ENCODE results near the gene NCAPD3. TPM values are rescaled to one million over a fixed set of nuclear protein-coding genes. Genes with fewer than 3 reads are reported as not detected.

The NCAPD3 gene
- total RNA-seq, 1 experiment from 2014 or later: 52.2 TPM

GRCh38 chr11:134170177-134170918 is 53.4 kb downstream of the NCAPD3 start:
- Histone ChIP-seq H2AK5ac (ENCODE audit: insufficient read length, low read length) (no peak overlapping the region), H3K27me3 (ENCODE audit: insufficient read depth, low read length) (no peaks in the 10 kb centered on the region), H2BK5ac (ENCODE audit: insufficient read length, low read length) (no peak overlapping the region), H3K4me2 (ENCODE audit: insufficient read depth, insufficient read length, low read length) (no peak overlapping the region), H3K23me2 (ENCODE audit: insufficient read length, low read depth, low read length, poor library complexity, severe bottlenecking) (no peaks in the 10 kb centered on the region), H3K4ac (ENCODE audit: low read depth, low read length) (no peak overlapping the region), H3K9me3 (ENCODE audit: control insufficient read depth, low read depth, low read length) (peaks cover 69% of the 10 kb centered on the region), H3K18ac (ENCODE audit: insufficient read length, low read depth, low read length) (no peak overlapping the region), H3K9ac (ENCODE audit: extremely low read depth, insufficient read length, low read length) (no peak overlapping the region), H4K91ac (ENCODE audit: insufficient read length, low read depth, low read length) (no peak overlapping the region), H2BK12ac (ENCODE audit: insufficient read length, low read depth, low read length) (no peak overlapping the region), H3K27ac (ENCODE audit: insufficient read length, low read depth, low read length) (no peak overlapping the region), H2AFZ (ENCODE audit: low read length) (no peak overlapping the region), H2BK120ac (ENCODE audit: low read depth, low read length, poor library complexity, severe bottlenecking) (no peak overlapping the region), H4K5ac (ENCODE audit: insufficient read length, low read depth, low read length) (no peak overlapping the region), H4K8ac (replicated peaks; ENCODE audit: insufficient read length, low read depth, low read length) (no peak overlapping the region), H3K79me1 (ENCODE audit: insufficient read depth, low read depth, low read length, poor library complexity, severe bottlenecking) (no peaks in the 10 kb centered on the region), H3K79me2 (ENCODE audit: insufficient read depth, low read length) (no peaks in the 10 kb centered on the region), H3K14ac (ENCODE audit: insufficient read depth, low read length) (no peak overlapping the region), H3T11ph (ENCODE audit: low read length) (no peak overlapping the region), H2BK15ac (ENCODE audit: low read depth, low read length) (no peak overlapping the region), H3K56ac (ENCODE audit: insufficient read length, low read depth, low read length) (no peak overlapping the region), H4K20me1 (ENCODE audit: control insufficient read depth, insufficient read depth, insufficient read length) (no peaks in the 10 kb centered on the region), H2BK20ac (ENCODE audit: low read depth, low read length, poor library complexity, severe bottlenecking) (no peak overlapping the region), H3K23ac (ENCODE audit: insufficient read length, low read depth, low read length) (no peak overlapping the region), H3K4me1 (ENCODE audit: insufficient read depth, low read length) (no peaks in the 10 kb centered on the region)
- Mint-ChIP-seq H3K4me3 (no peak overlapping the region), H3K27me3 (ENCODE audit: low read depth) (peaks cover 21% of the 10 kb centered on the region), H3K27ac (no peak overlapping the region), H3K9me3 (peaks cover 78 to 90% of the 10 kb centered on the region in 2 experiments), H3K36me3 (ENCODE audit: insufficient read depth in 1 of 3, low read depth in 3 of 3) (peaks cover 93 to 99% (median 93%) of the 10 kb centered on the region in 3 experiments), H3K4me1 (no peaks in the 10 kb centered on the region)
- WGBS (ENCODE audit: extremely low coverage, insufficient read length, low lambda C conversion rate): no CpG with 5 or more reads among the region's 6 CpGs
- TF ChIP-seq CTCF (conservative IDR thresholded peaks at IDR 0.05): no peak
- no peak for DNase-seq
